VCaP (cell line): ENCODE results near the gene ITPR2.
"Not testable (repeated sequence)": the region's sequence is repeated elsewhere in the genome, so short reads cannot be mapped to it uniquely, and the experiment has no call there.

ENCODE experiments used
- H3K27ac ChIP-seq: fragments of 450-650 bp; 2 replicates; pipeline ENCODE4 v1.5.1; 2017
- CTCF ChIP-seq: fragments of 450-650 bp; conservative IDR thresholded peaks from 2 replicates; pipeline ENCODE4 v1.5.1; 2017; ENCODE audit warnings: mild to moderate bottlenecking, moderate library complexity

Gene ITPR2

GRCh38 chr12:26610774-26611173 lies 222.2 kb downstream of the ITPR2 start:
- H3K27ac ChIP-seq: no peak overlapping the region
- TF ChIP-seq CTCF: no peak

- no peak for TF ChIP-seq CTCF
- H3K27ac ChIP-seq: no peak overlapping the region
Measured at GRCh38 chr12:26609986-26610385, 223.0 kb downstream of the ITPR2 start.

- H3K27ac ChIP-seq: no peak overlapping the region
- TF ChIP-seq CTCF: no peak
Measured at GRCh38 chr12:26608706-26609105, 224.3 kb downstream of the ITPR2 start.

- TF ChIP-seq CTCF: no peak
- H3K27ac ChIP-seq: no peak overlapping the region
Measured at GRCh38 chr12:26608273-26608672, 224.7 kb downstream of the ITPR2 start.

GRCh38 chr12:26606911-26607310 lies 226.1 kb downstream of the ITPR2 start:
- no peak overlapping the region for H3K27ac ChIP-seq
- no peak for TF ChIP-seq CTCF

- not testable (repeated sequence) for H3K27ac ChIP-seq
Measured at GRCh38 chr12:26604813-26605212, 228.2 kb downstream of the ITPR2 start.

- H3K27ac ChIP-seq: no peak overlapping the region
- no peak for TF ChIP-seq CTCF
Measured at GRCh38 chr12:26599096-26599695, 233.8 kb downstream of the ITPR2 start.

GRCh38 chr12:26595806-26596205 lies 237.2 kb downstream of the ITPR2 start:
- no peak for TF ChIP-seq CTCF
- H3K27ac ChIP-seq: no peak overlapping the region
